HUES6 (cell line): ENCODE data around the gene VEGFC.

ENCODE experiments used
- H3K27ac ChIP-seq: 2 replicates; pipeline ENCODE4 v1.7.0; 2013; ENCODE audit warnings: low read depth, mild to moderate bottlenecking, low read length, inconsistent platforms
- H3K27me3 ChIP-seq: 2 replicates; pipeline ENCODE4 v1.6.1; 2013; ENCODE audit warnings: low read length; ENCODE audit not compliant: control insufficient read depth, insufficient read depth
- H3K36me3 ChIP-seq: 2 replicates; pipeline ENCODE4 v1.6.1; 2013; ENCODE audit warnings: low read length; ENCODE audit not compliant: control insufficient read depth, insufficient read depth
- H3K4me1 ChIP-seq: 2 replicates; pipeline ENCODE4 v1.6.1; 2013; ENCODE audit warnings: low read length; ENCODE audit not compliant: control insufficient read depth, insufficient read depth
- H3K4me3 ChIP-seq: 2 replicates; pipeline ENCODE4 v1.5.1; 2013; ENCODE audit warnings: low read depth, low read length
- H3K9ac ChIP-seq: one replicate; pipeline ENCODE4 v1.6.1; 2013; ENCODE audit warnings: mild to moderate bottlenecking, low read length
- H3K9me3 ChIP-seq: 2 replicates; pipeline ENCODE4 v1.6.1; 2013; ENCODE audit warnings: low read depth, low read length; ENCODE audit not compliant: control insufficient read depth, insufficient read depth

Gene VEGFC

GRCh38 chr4:176760471-176760870 is 32.3 kb downstream of the VEGFC start:
- H3K27me3 ChIP-seq, result no peaks in the 10 kb centered on the region
- H3K27ac ChIP-seq, result no peak overlapping the region
- no peak overlapping the region for H3K4me3 ChIP-seq
- H3K4me1 ChIP-seq, result no peaks in the 10 kb centered on the region
- H3K9ac ChIP-seq, result no peak overlapping the region
- H3K36me3 ChIP-seq, result no peaks in the 10 kb centered on the region
- no peaks in the 10 kb centered on the region for H3K9me3 ChIP-seq

GRCh38 chr4:176758731-176759130 is 34.0 kb downstream of the VEGFC start:
- H3K4me3 ChIP-seq, result no peak overlapping the region
- H3K9ac ChIP-seq, result no peak overlapping the region
- no peaks in the 10 kb centered on the region for H3K27me3 ChIP-seq
- H3K4me1 ChIP-seq, result no peaks in the 10 kb centered on the region
- no peak overlapping the region for H3K27ac ChIP-seq
- no peaks in the 10 kb centered on the region for H3K9me3 ChIP-seq
- no peaks in the 10 kb centered on the region for H3K36me3 ChIP-seq

GRCh38 chr4:176758323-176758722 is 34.4 kb downstream of the VEGFC start:
- Histone ChIP-seq H3K36me3 (no peaks in the 10 kb centered on the region), H3K4me3 (no peak overlapping the region), H3K27ac (no peak overlapping the region), H3K9me3 (no peaks in the 10 kb centered on the region), H3K9ac (no peak overlapping the region), H3K4me1 (no peaks in the 10 kb centered on the region), H3K27me3 (no peaks in the 10 kb centered on the region)

- H3K36me3 ChIP-seq, result no peaks in the 10 kb centered on the region
- no peak overlapping the region for H3K4me3 ChIP-seq
- no peak overlapping the region for H3K9ac ChIP-seq
- no peaks in the 10 kb centered on the region for H3K27me3 ChIP-seq
- H3K9me3 ChIP-seq, result no peaks in the 10 kb centered on the region
- H3K4me1 ChIP-seq, result no peaks in the 10 kb centered on the region
- no peak overlapping the region for H3K27ac ChIP-seq
Observed at GRCh38 chr4:176755613-176756012, 37.1 kb downstream of the VEGFC start.

GRCh38 chr4:176755001-176755400 is 37.7 kb downstream of the VEGFC start:
- Histone ChIP-seq H3K27me3 (no peaks in the 10 kb centered on the region), H3K4me3 (no peak overlapping the region), H3K9ac (no peak overlapping the region), H3K4me1 (no peaks in the 10 kb centered on the region), H3K36me3 (no peaks in the 10 kb centered on the region), H3K9me3 (no peaks in the 10 kb centered on the region), H3K27ac (no peak overlapping the region)

- no peak overlapping the region for H3K27ac ChIP-seq
- no peaks in the 10 kb centered on the region for H3K36me3 ChIP-seq
- no peak overlapping the region for H3K9ac ChIP-seq
- H3K27me3 ChIP-seq, result no peaks in the 10 kb centered on the region
- no peaks in the 10 kb centered on the region for H3K4me1 ChIP-seq
- H3K9me3 ChIP-seq, result no peaks in the 10 kb centered on the region
- no peak overlapping the region for H3K4me3 ChIP-seq
Observed at GRCh38 chr4:176753049-176753448, 39.7 kb downstream of the VEGFC start.

GRCh38 chr4:176752191-176752749 is 40.5 kb downstream of the VEGFC start:
- Histone ChIP-seq H3K9ac (no peak overlapping the region), H3K27ac (no peak overlapping the region), H3K4me3 (no peak overlapping the region), H3K9me3 (no peaks in the 10 kb centered on the region), H3K27me3 (no peaks in the 10 kb centered on the region), H3K4me1 (no peaks in the 10 kb centered on the region), H3K36me3 (no peaks in the 10 kb centered on the region)

- no peaks in the 10 kb centered on the region for H3K27me3 ChIP-seq
- no peaks in the 10 kb centered on the region for H3K9me3 ChIP-seq
- no peak overlapping the region for H3K9ac ChIP-seq
- H3K4me1 ChIP-seq, result no peaks in the 10 kb centered on the region
- H3K36me3 ChIP-seq, result no peaks in the 10 kb centered on the region
- H3K27ac ChIP-seq, result no peak overlapping the region
- H3K4me3 ChIP-seq, result no peak overlapping the region
Observed at GRCh38 chr4:176751061-176751460, 41.7 kb downstream of the VEGFC start.

- no peak overlapping the region for H3K4me3 ChIP-seq
- H3K4me1 ChIP-seq, result no peaks in the 10 kb centered on the region
- H3K27me3 ChIP-seq, result no peaks in the 10 kb centered on the region
- no peak overlapping the region for H3K27ac ChIP-seq
- no peaks in the 10 kb centered on the region for H3K9me3 ChIP-seq
- no peak overlapping the region for H3K9ac ChIP-seq
- no peaks in the 10 kb centered on the region for H3K36me3 ChIP-seq
Observed at GRCh38 chr4:176746846-176747245, 45.9 kb downstream of the VEGFC start.

GRCh38 chr4:176745902-176746301 is 46.8 kb downstream of the VEGFC start:
- H3K4me3 ChIP-seq, result no peak overlapping the region
- H3K36me3 ChIP-seq, result no peaks in the 10 kb centered on the region
- no peak overlapping the region for H3K9ac ChIP-seq
- H3K27ac ChIP-seq, result no peak overlapping the region
- no peaks in the 10 kb centered on the region for H3K4me1 ChIP-seq
- H3K9me3 ChIP-seq, result no peaks in the 10 kb centered on the region
- no peaks in the 10 kb centered on the region for H3K27me3 ChIP-seq

- no peaks in the 10 kb centered on the region for H3K27me3 ChIP-seq
- no peak overlapping the region for H3K9ac ChIP-seq
- H3K9me3 ChIP-seq, result no peaks in the 10 kb centered on the region
- H3K4me3 ChIP-seq, result no peak overlapping the region
- no peaks in the 10 kb centered on the region for H3K36me3 ChIP-seq
- no peaks in the 10 kb centered on the region for H3K4me1 ChIP-seq
- no peak overlapping the region for H3K27ac ChIP-seq
Observed at GRCh38 chr4:176744091-176744490, 48.6 kb downstream of the VEGFC start.

- Histone ChIP-seq H3K27me3 (no peaks in the 10 kb centered on the region), H3K36me3 (no peaks in the 10 kb centered on the region), H3K4me3 (no peak overlapping the region), H3K9me3 (no peaks in the 10 kb centered on the region), H3K9ac (no peak overlapping the region), H3K4me1 (no peaks in the 10 kb centered on the region), H3K27ac (no peak overlapping the region)
Observed at GRCh38 chr4:176742211-176742610, 50.5 kb downstream of the VEGFC start.
